ENCODE data around the gene HAP1.

DNA sequence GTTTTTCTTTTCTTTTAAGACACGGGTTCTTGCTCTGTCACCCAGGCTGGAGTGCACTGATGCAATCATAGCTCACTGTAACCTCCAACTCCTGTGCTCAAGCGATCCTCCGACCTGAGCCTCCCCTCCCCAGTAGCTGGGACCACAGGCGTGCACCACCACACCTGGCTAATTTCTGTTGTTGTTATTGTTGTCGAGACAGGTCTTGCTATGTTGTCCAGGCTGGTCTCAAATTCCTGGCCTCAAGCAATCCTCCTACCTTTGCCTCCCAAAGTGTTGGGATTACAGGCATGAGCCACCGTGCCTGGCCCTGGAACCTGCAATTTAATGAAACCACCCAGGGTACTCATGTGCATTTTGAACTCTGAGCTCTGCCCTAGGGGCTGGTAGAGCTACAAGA, 27.9 kb upstream of the HAP1 start:
- TF ChIP-seq, protein P1, sequence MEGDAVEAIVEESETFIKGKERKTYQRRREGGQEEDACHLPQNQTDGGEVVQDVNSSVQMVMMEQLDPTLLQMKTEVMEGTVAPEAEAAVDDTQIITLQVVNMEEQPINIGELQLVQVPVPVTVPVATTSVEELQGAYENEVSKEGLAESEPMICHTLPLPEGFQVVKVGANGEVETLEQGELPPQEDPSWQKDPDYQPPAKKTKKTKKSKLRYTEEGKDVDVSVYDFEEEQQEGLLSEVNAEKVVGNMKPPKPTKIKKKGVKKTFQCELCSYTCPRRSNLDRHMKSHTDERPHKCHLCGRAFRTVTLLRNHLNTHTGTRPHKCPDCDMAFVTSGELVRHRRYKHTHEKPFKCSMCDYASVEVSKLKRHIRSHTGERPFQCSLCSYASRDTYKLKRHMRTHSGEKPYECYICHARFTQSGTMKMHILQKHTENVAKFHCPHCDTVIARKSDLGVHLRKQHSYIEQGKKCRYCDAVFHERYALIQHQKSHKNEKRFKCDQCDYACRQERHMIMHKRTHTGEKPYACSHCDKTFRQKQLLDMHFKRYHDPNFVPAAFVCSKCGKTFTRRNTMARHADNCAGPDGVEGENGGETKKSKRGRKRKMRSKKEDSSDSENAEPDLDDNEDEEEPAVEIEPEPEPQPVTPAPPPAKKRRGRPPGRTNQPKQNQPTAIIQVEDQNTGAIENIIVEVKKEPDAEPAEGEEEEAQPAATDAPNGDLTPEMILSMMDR (IDR thresholded peaks at IDR 0.05) = no peak
- no peak for TF ChIP-seq POLR2A (IDR thresholded peaks at IDR 0.05)
